GM10266 (cell line): Measurements from ENCODE around the gene CORO7.

ENCODE experiments used
- DNase-seq: peaks from one replicate; pipeline ENCODE4 v3.0.0; 2012; ENCODE audit errors: extremely low spot score
- TF ChIP-seq, protein P1 (sequence below): IDR thresholded peaks from 2 replicates; pipeline ENCODE4 v1.5.1; 2012; ENCODE audit warnings: mild to moderate bottlenecking, low read depth; ENCODE audit not compliant: control insufficient read depth, insufficient read depth; ENCODE audit errors: missing control alignments

CORO7 gene

GRCh38 chr16:4353675-4354074 is 62.7 kb downstream of the CORO7 start:
- DNase-seq, result no peak
- TF ChIP-seq, protein P1, sequence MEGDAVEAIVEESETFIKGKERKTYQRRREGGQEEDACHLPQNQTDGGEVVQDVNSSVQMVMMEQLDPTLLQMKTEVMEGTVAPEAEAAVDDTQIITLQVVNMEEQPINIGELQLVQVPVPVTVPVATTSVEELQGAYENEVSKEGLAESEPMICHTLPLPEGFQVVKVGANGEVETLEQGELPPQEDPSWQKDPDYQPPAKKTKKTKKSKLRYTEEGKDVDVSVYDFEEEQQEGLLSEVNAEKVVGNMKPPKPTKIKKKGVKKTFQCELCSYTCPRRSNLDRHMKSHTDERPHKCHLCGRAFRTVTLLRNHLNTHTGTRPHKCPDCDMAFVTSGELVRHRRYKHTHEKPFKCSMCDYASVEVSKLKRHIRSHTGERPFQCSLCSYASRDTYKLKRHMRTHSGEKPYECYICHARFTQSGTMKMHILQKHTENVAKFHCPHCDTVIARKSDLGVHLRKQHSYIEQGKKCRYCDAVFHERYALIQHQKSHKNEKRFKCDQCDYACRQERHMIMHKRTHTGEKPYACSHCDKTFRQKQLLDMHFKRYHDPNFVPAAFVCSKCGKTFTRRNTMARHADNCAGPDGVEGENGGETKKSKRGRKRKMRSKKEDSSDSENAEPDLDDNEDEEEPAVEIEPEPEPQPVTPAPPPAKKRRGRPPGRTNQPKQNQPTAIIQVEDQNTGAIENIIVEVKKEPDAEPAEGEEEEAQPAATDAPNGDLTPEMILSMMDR, result no peak

DNA sequence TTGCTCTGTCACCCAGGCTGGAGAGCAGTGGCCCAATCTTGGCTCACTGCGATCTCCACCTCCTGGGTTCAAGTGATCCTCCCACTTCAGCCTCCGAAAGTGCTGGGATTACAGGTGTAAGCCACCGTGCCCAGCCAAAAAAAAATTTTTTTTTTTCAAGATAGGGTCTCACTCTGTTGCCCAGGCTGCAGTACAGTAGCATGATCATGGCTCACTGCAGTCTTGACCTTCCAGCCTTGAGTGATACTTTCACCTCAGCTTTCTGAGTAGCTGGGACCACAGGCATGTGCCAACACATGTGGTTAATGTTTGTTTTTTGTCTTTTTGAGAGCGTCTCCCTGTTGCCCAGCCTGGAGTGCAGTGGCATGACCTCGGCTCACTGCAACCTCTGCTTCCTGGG is 63.6 kb downstream of the CORO7 start:
- TF ChIP-seq, protein P1, result no peak
- no peak for DNase-seq

GRCh38 chr16:4351880-4352279 is 64.5 kb downstream of the CORO7 start:
- TF ChIP-seq, protein P1, result no peak
- no peak for DNase-seq

DNA sequence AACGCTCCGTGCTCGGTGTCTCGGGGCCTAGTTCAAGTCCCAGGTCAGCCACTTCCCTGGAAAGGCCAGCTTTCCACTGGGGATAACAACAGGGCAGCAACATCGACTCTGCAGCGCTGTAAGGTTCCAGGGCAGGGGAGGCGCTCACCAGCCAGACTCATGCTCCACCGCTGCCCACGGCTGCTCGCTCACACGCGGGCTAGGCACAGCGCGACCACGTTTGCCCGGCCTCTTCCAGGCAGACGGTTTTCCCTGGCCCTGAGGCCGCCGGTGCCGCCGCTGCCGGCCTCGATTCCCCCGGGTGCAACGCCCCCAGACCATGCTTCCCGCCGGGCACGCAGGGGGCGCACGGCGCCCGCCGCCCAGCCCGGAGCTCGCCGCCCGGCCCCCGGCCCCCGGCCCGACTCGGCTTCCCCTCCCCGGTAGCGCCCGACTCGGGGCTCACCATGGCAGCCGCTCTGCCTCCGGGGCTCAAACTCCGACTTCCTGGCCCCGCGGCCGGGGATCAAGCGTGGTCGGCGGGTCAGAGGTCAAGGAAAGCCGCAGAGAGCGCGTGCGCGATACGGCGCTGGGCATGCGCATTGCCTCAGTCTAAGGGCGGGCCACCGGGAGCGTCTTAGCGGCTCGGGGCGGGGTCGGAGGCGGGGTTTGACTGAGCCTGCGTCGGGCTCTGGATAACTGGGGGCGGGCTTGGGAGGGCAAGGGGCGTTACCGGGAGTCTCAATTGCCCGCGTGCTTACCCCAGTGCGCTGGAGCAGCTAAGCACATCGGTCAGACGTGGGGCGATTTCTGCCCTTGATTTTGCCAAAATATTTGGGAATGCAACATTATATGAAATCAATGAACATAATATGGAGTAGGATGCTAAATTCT is 65.4 kb downstream of the CORO7 start, which contains the start of gene PAM16:
Gene PAM16 (minus strand): TSS at position 535 of the 873 bp plus-strand sequence. CDS start 87 bp downstream, at position 448.
- DNase-seq, result peak; percentile 99
- TF ChIP-seq, protein P1, result no peak

GRCh38 chr16:4350365-4350786 is 66.0 kb downstream of the CORO7 start:
- DNase-seq, result no peak
- TF ChIP-seq, protein P1, result no peak

DNA sequence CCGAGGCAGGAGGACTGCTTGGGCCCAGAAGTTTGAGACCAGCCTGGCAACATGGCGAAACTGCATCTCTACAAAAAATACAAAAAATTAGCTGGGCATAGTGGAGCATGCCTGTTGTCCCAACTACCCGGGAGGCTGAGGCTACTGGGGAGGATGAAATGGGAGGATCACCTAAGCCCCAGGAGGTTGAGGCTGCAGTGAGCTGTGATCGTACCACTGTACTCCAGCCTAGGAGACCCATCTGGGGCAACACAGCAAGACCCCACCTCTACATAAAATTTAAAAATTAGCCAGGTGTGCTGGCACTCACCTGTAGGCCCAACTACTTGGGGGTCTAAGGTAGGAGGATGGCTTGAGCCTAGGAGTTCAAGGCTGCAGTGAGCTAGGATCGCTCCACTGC is 67.1 kb downstream of the CORO7 start:
- TF ChIP-seq, protein P1, result no peak
- no peak for DNase-seq
